Kidney epithelial cell (primary cell): ENCODE results near the gene ADCY6. TPM values are rescaled to one million over a fixed set of nuclear protein-coding genes. Genes with fewer than 3 reads are reported as not detected.

Experiments used
- DNase-seq: peaks from one replicate; pipeline ENCODE4 v3.0.0-alpha.2; 2010; ENCODE audit warnings: low read depth
- H3K27me3 ChIP-seq: 2 replicates; pipeline ENCODE4 v1.6.0; 2011; ENCODE audit warnings: low read length; ENCODE audit not compliant: control insufficient read depth, insufficient read depth
- H3K36me3 ChIP-seq: 2 replicates; pipeline ENCODE4 v1.5.1; 2011; ENCODE audit warnings: low read length; ENCODE audit not compliant: control insufficient read depth, insufficient read depth
- H3K4me3 ChIP-seq: 2 replicates; pipeline ENCODE4 v1.5.1; 2011; ENCODE audit warnings: low read depth, mild to moderate bottlenecking, control low read depth, low read length
- CTCF ChIP-seq: IDR thresholded peaks from 2 replicates; pipeline ENCODE4 v1.5.1; 2011; ENCODE audit warnings: mild to moderate bottlenecking, moderate library complexity, low read length, control low read depth, inconsistent platforms; ENCODE audit not compliant: insufficient read depth, poor library complexity, severe bottlenecking
- total RNA-seq: library from RNA; depleted of rRNA; stranded (reverse); fragments of >200 nt; gene quantifications from 2 replicates; pipeline ENCODE4 v1.2.3, GENCODE V29; 2015

ADCY6 gene
- total RNA-seq, 1 donor from 2014 or later: 24.3 TPM

- no peaks in the 10 kb centered on the region for H3K27me3 ChIP-seq
- peaks cover 6% of the 10 kb centered on the region for H3K36me3 ChIP-seq
- no peak for TF ChIP-seq CTCF
- no peak for DNase-seq
- H3K4me3 ChIP-seq: no peak overlapping the region
These were observed 15.2 kb downstream of the ADCY6 start for GRCh38 chr12:48773686-48774085.

- Histone ChIP-seq H3K36me3 (peaks cover 6% of the 10 kb centered on the region), H3K4me3 (no peak overlapping the region), H3K27me3 (no peaks in the 10 kb centered on the region)
- TF ChIP-seq CTCF: no peak
- DNase-seq: no peak
These were observed 17.2 kb downstream of the ADCY6 start for GRCh38 chr12:48771588-48772112.

- Histone ChIP-seq H3K4me3 (no peak overlapping the region), H3K27me3 (no peaks in the 10 kb centered on the region), H3K36me3 (peaks cover 5% of the 10 kb centered on the region)
- DNase-seq: no peak
- no peak for TF ChIP-seq CTCF
These were observed 18.1 kb downstream of the ADCY6 start for GRCh38 chr12:48770756-48771155.

- DNase-seq: no peak
- H3K4me3 ChIP-seq: no peak overlapping the region
- no peaks in the 10 kb centered on the region for H3K27me3 ChIP-seq
- peaks cover 2% of the 10 kb centered on the region for H3K36me3 ChIP-seq
- TF ChIP-seq CTCF: no peak
These were observed 20.2 kb downstream of the ADCY6 start for GRCh38 chr12:48768736-48769135.

GRCh38 chr12:48768147-48768546, 20.7 kb downstream of the ADCY6 start:
- TF ChIP-seq CTCF: no peak
- no peak for DNase-seq
- Histone ChIP-seq H3K36me3 (peaks cover 2% of the 10 kb centered on the region), H3K4me3 (no peak overlapping the region), H3K27me3 (no peaks in the 10 kb centered on the region)

GRCh38 chr12:48767521-48767920, 21.4 kb downstream of the ADCY6 start:
- DNase-seq: no peak
- no peak for TF ChIP-seq CTCF
- no peak overlapping the region for H3K4me3 ChIP-seq
- H3K36me3 ChIP-seq: peaks cover 2% of the 10 kb centered on the region
- H3K27me3 ChIP-seq: no peaks in the 10 kb centered on the region
